Stimulated activated CD8-positive, alpha-beta memory T cell treated with anti-CD3 and anti-CD28 coated beads, Interleukin-2, amount 100 ng/mL, for 48 hours (primary cell): Measurements from ENCODE around the gene MBD3L3.
"Not testable (repeated sequence)": the region's sequence is repeated elsewhere in the genome, so short reads cannot be mapped to it uniquely, and the experiment has no call there.

ENCODE experiments used
- DNase-seq, 2 donors: peaks; one replicate each; pipeline ENCODE4 v3.0.0-alpha.2; 2020; ENCODE audit warnings: low read depth in 2 of 2

The MBD3L3 gene

DNA sequence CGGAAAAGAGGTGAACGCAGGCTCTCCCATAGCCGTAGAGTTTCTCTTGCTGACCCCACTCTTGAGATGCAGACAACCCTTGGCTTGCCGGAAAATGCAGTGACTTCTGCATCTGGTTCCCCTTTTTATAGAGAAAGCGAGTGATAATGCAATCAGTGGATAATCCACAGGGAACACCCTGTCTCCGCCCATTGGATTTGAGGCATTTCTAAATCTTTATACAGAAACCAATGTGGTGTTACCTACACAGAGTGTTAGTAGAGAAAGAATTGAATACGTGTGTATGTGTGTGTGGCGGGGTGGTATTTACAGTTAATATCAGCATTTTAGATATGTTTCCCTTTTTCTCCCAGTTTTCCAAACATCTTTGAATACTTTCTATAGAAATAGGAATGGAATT is at the start of gene MBD3L3:
Gene MBD3L3, minus strand, starts transcription at position 101 of the 400 bp plus-strand sequence. Its CDS starts 71 bp downstream, at position 30.
- not testable (repeated sequence) for DNase-seq

- no peak for DNase-seq
Observed at GRCh38 chr19:7106711-7107657, 48.5 kb upstream of the MBD3L3 start.

GRCh38 chr19:7104747-7105447 is 46.4 kb upstream of the MBD3L3 start:
- DNase-seq = no peak

GRCh38 chr19:7101498-7102253 is 43.2 kb upstream of the MBD3L3 start:
- DNase-seq = no peak

GRCh38 chr19:7099597-7099921 is 41.1 kb upstream of the MBD3L3 start:
- peak in 1 of 2 donors; percentile 82 for DNase-seq

- DNase-seq = peak; percentile 76 to 84
Observed at GRCh38 chr19:7098701-7099596, 40.5 kb upstream of the MBD3L3 start.

GRCh38 chr19:7098096-7098495 is 39.6 kb upstream of the MBD3L3 start:
- DNase-seq = no peak

- DNase-seq = no peak
Observed at GRCh38 chr19:7088999-7089398, 30.5 kb upstream of the MBD3L3 start.

DNA sequence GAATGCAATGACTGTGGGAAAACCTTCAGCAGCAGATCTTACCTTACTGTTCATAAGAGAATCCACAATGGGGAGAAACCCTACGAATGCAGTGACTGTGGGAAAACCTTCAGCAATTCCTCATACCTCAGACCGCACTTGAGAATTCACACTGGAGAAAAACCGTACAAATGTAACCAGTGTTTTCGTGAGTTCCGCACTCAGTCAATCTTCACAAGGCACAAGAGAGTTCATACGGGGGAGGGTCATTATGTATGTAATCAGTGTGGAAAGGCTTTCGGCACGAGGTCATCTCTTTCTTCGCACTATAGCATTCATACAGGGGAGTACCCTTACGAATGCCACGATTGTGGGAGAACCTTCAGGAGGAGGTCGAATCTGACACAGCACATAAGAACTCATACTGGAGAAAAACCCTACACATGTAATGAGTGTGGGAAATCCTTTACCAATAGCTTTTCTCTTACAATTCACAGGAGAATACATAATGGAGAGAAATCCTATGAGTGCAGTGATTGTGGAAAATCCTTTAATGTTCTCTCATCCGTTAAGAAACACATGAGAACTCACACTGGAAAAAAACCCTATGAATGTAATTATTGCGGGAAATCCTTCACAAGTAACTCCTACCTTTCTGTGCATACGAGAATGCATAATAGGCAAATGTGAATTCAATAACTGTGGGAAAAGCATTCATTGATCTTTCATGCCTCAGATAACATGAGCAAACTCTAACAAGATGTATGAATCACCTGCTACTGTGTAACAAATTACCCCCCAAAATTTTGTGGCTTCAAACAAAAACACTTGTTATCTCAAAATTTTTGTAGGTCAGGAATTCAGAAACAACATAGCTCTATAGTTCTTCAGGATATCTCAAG is 24.8 kb upstream of the MBD3L3 start:
- DNase-seq = no peak

DNA sequence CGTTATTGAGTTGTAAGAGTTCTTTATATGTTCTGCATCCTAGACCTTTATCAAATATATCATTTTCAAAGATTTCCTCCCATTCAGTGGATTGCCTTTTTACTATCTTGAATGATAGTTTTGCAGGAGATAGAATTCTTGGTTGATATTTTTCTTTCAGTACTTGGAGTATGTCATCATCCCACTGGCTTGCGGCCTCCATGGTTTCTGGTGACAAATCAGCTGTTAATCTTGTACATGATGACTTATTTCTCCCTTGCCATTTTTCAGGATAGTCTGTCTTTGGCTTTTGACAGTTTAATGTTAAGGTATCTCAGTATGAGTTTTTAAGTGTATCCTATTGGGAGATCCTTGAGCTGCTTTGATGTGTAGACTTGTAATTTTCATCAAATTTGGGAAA is 19.5 kb upstream of the MBD3L3 start:
- DNase-seq = no peak

- no peak for DNase-seq
Observed at GRCh38 chr19:7076151-7076550, 17.7 kb upstream of the MBD3L3 start.

GRCh38 chr19:7074705-7075282 is 16.3 kb upstream of the MBD3L3 start:
- DNase-seq = no peak

- DNase-seq = no peak
Observed at GRCh38 chr19:7072541-7072940, 14.1 kb upstream of the MBD3L3 start.

- no peak for DNase-seq
Observed at GRCh38 chr19:7069904-7070226, 11.4 kb upstream of the MBD3L3 start.

- peak; percentile 96 to 98 for DNase-seq
Observed at GRCh38 chr19:7069042-7069903, 10.8 kb upstream of the MBD3L3 start, which contains the start of gene ZNF557. Gene ZNF557 (plus strand): TSS chr19:7069703. CDS start chr19:7075075, 5,372 bp downstream.

GRCh38 chr19:7068599-7068998 is 10.1 kb upstream of the MBD3L3 start:
- no peak for DNase-seq

- no peak for DNase-seq
Observed at GRCh38 chr19:7067716-7068115, 9.2 kb upstream of the MBD3L3 start.

DNA sequence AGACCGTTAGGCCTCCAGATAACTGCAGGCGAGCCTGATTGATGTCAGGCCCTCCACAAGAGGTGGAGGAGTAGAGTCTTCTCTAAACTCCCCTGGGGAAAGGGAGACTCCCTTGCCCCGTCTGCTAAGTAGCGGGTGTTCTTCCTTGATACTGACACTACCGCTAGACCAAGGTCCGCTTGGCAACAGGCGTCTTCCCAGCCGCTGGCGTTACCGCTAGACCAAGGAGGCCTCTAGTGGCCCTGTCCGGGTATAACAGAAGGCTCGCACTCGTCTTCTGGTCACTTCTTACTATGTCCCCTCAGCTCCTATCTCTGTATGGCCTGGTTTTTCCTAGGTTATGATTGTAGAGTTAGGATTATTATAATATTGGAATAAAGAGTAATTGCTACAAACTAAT is 8.6 kb upstream of the MBD3L3 start:
- DNase-seq = not testable (repeated sequence)
